HCT116 (cell line): ENCODE data around the gene SYNE1. TPM values are rescaled to one million over a fixed set of nuclear protein-coding genes. Genes with fewer than 3 reads are reported as not detected.

ENCODE experiments used
- ATAC-seq: fragments of 200-7000 bp; cut with Tn5 transposase; 2 replicates; pipeline ENCODE4 v1.9.1; 2020; ENCODE audit warnings: mild to moderate bottlenecking, moderate library complexity
- BruUV-seq: library from RNA; stranded (reverse); fragments of 400-500 nt; replicated peaks from 2 replicates; lab custom pipeline; 2021; lab: Mats Ljungman, UMichigan
- CTCF ChIA-PET: fragments of 300-600 bp; sonication (Branson Sonifier 250); formaldehyde crosslinking; loops from one replicate; lab custom pipeline; 2021; ENCODE audit warnings: antibody characterized with exemption; lab: Charles Lee
- POLR2A ChIA-PET: fragments of 300-600, 350-600 bp; sonication (Branson Sonifier 250); formaldehyde crosslinking; loops from one replicate; lab custom pipeline; 2021; ENCODE audit warnings: antibody characterized with exemption; lab: Charles Lee
- RAD21 ChIA-PET, 2 experiments: fragments of 300-600 bp; sonication (Branson Sonifier 250); formaldehyde crosslinking; loops; one replicate each; lab custom pipeline; 2023; ENCODE audit warnings: low total read pairs in 2 of 2; ENCODE audit not compliant: uncharacterized antibody in 2 of 2, unreplicated experiment in 2 of 2, low non-redundant PET in 1 of 2; lab: Charles Lee
- DNase-seq: peaks from one replicate; pipeline ENCODE4 v3.0.0-alpha.2; 2010; ENCODE audit warnings: low read depth, low spot score
- H2AFZ ChIP-seq: fragments of 200-600 bp; shearing (Covaris generic), sonication (generic); 2 replicates; pipeline ENCODE4 v1.6.1; 2017; ENCODE audit warnings: low read depth, mixed run types, mixed read lengths, antibody characterized with exemption, low read length; ENCODE audit not compliant: poor library complexity, severe bottlenecking
- H3K27ac ChIP-seq: 2 replicates; pipeline ENCODE4 v1.5.1; 2012; ENCODE audit warnings: low read depth, low read length
- H3K27me3 ChIP-seq: fragments of 200-600 bp; sonication (generic); 2 replicates; pipeline ENCODE4 v1.6.1; 2016; ENCODE audit warnings: mixed run types, low read length, mixed read lengths; ENCODE audit not compliant: insufficient read depth
- H3K36me3 ChIP-seq, 2 experiments: fragments of 200-500 bp in 1 of 2; fragments of 200-600 bp in 1 of 2; sonication (Bioruptor generic) in 1 of 2; sonication (generic) in 1 of 2; 2 replicates each; pipeline versions ENCODE4 v1.5.1 to v1.6.1; 2014 to 2016; ENCODE audit warnings: low read length in 2 of 2, inconsistent platforms in 1 of 2, mixed read lengths in 1 of 2, mixed run types in 1 of 2; ENCODE audit not compliant: insufficient read depth in 2 of 2, control insufficient read depth in 1 of 2
- H3K4me1 ChIP-seq, 2 experiments: fragments of 200-600 bp in 1 of 2; sonication (generic) in 1 of 2; 2 replicates each; pipeline versions ENCODE4 v1.5.1 to v1.6.1; 2012 to 2017; ENCODE audit warnings: low read length in 2 of 2, inconsistent platforms in 1 of 2, mild to moderate bottlenecking in 1 of 2, mixed read lengths in 1 of 2, mixed run types in 1 of 2, moderate library complexity in 1 of 2; ENCODE audit not compliant: insufficient read depth in 2 of 2, control insufficient read depth in 1 of 2
- H3K4me2 ChIP-seq: fragments of 200-600 bp; sonication (generic); 2 replicates; pipeline ENCODE4 v1.6.1; 2017; ENCODE audit warnings: mixed run types, low read length, mixed read lengths
- H3K4me3 ChIP-seq, 2 experiments: fragments of 200-600 bp in 1 of 2; sonication (generic) in 1 of 2; replicated peaks in 1 of 2; 2 replicates each; pipeline ENCODE4 v1.5.1; 2011 to 2016; ENCODE audit warnings: low read length in 2 of 2, control low read depth in 1 of 2, low read depth in 1 of 2, mild to moderate bottlenecking in 1 of 2, mixed read lengths in 1 of 2, mixed run types in 1 of 2
- H3K79me2 ChIP-seq: fragments of 200-600 bp; sonication (generic); 2 replicates; pipeline ENCODE4 v1.6.1; 2017; ENCODE audit warnings: mild to moderate bottlenecking, mixed run types, low read length, moderate library complexity, mixed read lengths; ENCODE audit not compliant: insufficient read depth
- H3K9ac ChIP-seq: fragments of 200-600 bp; sonication (generic); 2 replicates; pipeline ENCODE4 v1.6.1; 2016; ENCODE audit warnings: low read length, mixed read lengths
- H3K9me2 ChIP-seq: fragments of 200-600 bp; sonication (generic), shearing (Covaris generic); 2 replicates; pipeline ENCODE4 v1.6.1; 2017; ENCODE audit warnings: mixed run types, mild to moderate bottlenecking, moderate library complexity; ENCODE audit not compliant: insufficient read depth
- H3K9me3 ChIP-seq, 2 experiments: fragments of 200-500 bp in 1 of 2; fragments of 200-600 bp in 1 of 2; sonication (Bioruptor generic) in 1 of 2; sonication (generic) in 1 of 2; 2 replicates each; pipeline ENCODE4 v1.6.1; 2014 to 2017; ENCODE audit warnings: low read length in 2 of 2, mixed read lengths in 2 of 2, inconsistent platforms in 1 of 2, low read depth in 1 of 2, mild to moderate bottlenecking in 1 of 2, mixed run types in 1 of 2, moderate library complexity in 1 of 2; ENCODE audit not compliant: control insufficient read depth in 1 of 2, insufficient read depth in 1 of 2
- H4K20me1 ChIP-seq: fragments of 200-600 bp; sonication (generic), shearing (Covaris generic); 2 replicates; pipeline ENCODE4 v1.6.1; 2017; ENCODE audit warnings: mixed run types, mild to moderate bottlenecking, moderate library complexity; ENCODE audit not compliant: insufficient read depth
- EGR1 ChIP-seq: IDR thresholded peaks from 2 replicates; pipeline ENCODE4 v1.6.1; 2012; ENCODE audit warnings: low read depth
- EZH2phosphoT487 ChIP-seq: fragments of 200-600 bp; IDR thresholded peaks from 2 replicates; pipeline ENCODE4 v1.6.1; 2018; ENCODE audit warnings: antibody characterized with exemption, borderline replicate concordance
- RAD21 ChIP-seq: IDR thresholded peaks from 2 replicates; pipeline ENCODE4 v1.6.1; 2012; ENCODE audit warnings: low read depth, mild to moderate bottlenecking
- SP1 ChIP-seq: IDR thresholded peaks from 2 replicates; pipeline ENCODE4 v1.6.1; 2012; ENCODE audit warnings: low read depth
- TCF7L2 ChIP-seq: IDR thresholded peaks from 2 replicates; pipeline ENCODE4 v1.7.0; 2011; ENCODE audit warnings: borderline replicate concordance, inconsistent platforms; ENCODE audit not compliant: insufficient read depth, insufficient read length; ENCODE audit errors: extremely low read depth
- ZFX ChIP-seq: fragments of 450-650 bp; IDR thresholded peaks from 2 replicates; pipeline ENCODE4 v1.6.1; 2017
- intact Hi-C: fragments of 100-400 bp; cut with micrococcal nuclease; formaldehyde crosslinking; loops from 2 replicates; pipeline ENCODE4 v1.10.0; 2022
- total RNA-seq: library from RNA; stranded (reverse); gene quantifications from one replicate; pipeline ENCODE4 v1.2.1, GENCODE V29; 2021; ENCODE audit not compliant: unreplicated experiment
- TF ChIP-seq, protein P1 (sequence below): IDR thresholded peaks from 2 replicates; pipeline ENCODE4 v1.6.1; 2012
- TF ChIP-seq, protein P2 (sequence below): IDR thresholded peaks from 2 replicates; pipeline ENCODE4 v1.6.1; 2011; ENCODE audit warnings: mild to moderate bottlenecking, low read length, moderate library complexity; ENCODE audit not compliant: insufficient replicate concordance; ENCODE audit errors: extremely low read depth
- TF ChIP-seq, protein P3 (sequence below): IDR thresholded peaks from 2 replicates; pipeline ENCODE4 v1.6.1; 2012

The SYNE1 gene
- total RNA-seq, 1 experiment from 2014 or later: 5.4 TPM

DNA sequence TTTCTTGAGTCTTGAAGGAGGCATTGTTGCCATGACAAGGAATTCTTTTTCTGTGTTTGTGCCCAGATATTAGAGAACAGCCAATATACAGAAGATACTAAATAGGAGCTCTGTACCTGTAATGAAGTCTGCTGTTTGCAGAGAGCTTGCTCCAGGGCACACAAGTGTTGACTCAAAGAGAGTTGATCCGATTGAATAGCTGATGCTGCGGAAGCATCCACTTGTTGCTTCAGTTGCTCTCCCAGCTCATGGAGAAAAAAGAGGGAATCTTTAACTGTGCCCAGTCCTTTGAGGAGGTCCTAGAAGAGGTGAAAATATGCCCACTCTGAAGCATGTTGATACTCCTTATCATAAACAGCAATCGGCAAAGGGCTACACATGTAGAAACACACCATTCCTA lies 418.3 kb downstream of the SYNE1 start:
- POLR2A ChIA-PET: interaction anchor here (1.6 kb wide), 1 partner anchor 13 kb away, joined by 4 read pairs; no protein-coding TSS in a partner anchor
- Histone ChIP-seq H3K36me3 (no peaks in the 10 kb centered on the region), H2AFZ (no peak overlapping the region), H3K4me3 (no peak overlapping the region), H3K9ac (no peak overlapping the region), H3K27me3 (no peaks in the 10 kb centered on the region), H3K27ac (no peak overlapping the region), H3K4me1 (no peaks in the 10 kb centered on the region), H4K20me1 (no peaks in the 10 kb centered on the region), H3K9me3 (peaks cover 0 to 8% of the 10 kb centered on the region in 2 experiments; a peak in 1 of 4 replicates), H3K79me2 (no peaks in the 10 kb centered on the region), H3K4me2 (no peak overlapping the region), H3K9me2 (no peaks in the 10 kb centered on the region)
- no TSS peak for BruUV-seq
- ATAC-seq (no peak), DNase-seq (no peak)
- RAD21 ChIA-PET: no interaction called here
- TF ChIP-seq ZFX (no peak), EGR1 (no peak), RAD21 (no peak), EZH2phosphoT487 (no peak), TCF7L2 (no peak), SP1 (no peak)
- TF ChIP-seq, protein P1, sequence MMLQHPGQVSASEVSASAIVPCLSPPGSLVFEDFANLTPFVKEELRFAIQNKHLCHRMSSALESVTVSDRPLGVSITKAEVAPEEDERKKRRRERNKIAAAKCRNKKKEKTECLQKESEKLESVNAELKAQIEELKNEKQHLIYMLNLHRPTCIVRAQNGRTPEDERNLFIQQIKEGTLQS: no peak
- TF ChIP-seq, protein P2, sequence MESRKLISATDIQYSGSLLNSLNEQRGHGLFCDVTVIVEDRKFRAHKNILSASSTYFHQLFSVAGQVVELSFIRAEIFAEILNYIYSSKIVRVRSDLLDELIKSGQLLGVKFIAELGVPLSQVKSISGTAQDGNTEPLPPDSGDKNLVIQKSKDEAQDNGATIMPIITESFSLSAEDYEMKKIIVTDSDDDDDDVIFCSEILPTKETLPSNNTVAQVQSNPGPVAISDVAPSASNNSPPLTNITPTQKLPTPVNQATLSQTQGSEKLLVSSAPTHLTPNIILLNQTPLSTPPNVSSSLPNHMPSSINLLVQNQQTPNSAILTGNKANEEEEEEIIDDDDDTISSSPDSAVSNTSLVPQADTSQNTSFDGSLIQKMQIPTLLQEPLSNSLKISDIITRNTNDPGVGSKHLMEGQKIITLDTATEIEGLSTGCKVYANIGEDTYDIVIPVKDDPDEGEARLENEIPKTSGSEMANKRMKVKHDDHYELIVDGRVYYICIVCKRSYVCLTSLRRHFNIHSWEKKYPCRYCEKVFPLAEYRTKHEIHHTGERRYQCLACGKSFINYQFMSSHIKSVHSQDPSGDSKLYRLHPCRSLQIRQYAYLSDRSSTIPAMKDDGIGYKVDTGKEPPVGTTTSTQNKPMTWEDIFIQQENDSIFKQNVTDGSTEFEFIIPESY: no peak
- TF ChIP-seq, protein P3, sequence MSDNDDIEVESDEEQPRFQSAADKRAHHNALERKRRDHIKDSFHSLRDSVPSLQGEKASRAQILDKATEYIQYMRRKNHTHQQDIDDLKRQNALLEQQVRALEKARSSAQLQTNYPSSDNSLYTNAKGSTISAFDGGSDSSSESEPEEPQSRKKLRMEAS: no peak
- CTCF ChIA-PET: no interaction called here
- intact Hi-C loops: no loop called here
